NCI-H1417 treated with DMSO at 0.1 percent for 48 hours (cell line): Measurements from ENCODE around the gene TRABD2B.

Experiments
- DNase-seq: peaks from one replicate; lab custom pipeline; 2025; lab: John Stamatoyannopoulos, UW

TRABD2B gene

GRCh38 chr1:47935856-47936255 lies 61.3 kb downstream of the TRABD2B start:
- DNase-seq: no peak

- DNase-seq: no peak
Observed at GRCh38 chr1:47935163-47935562, 62.0 kb downstream of the TRABD2B start.

- no peak for DNase-seq
Observed at GRCh38 chr1:47934243-47934805, 62.9 kb downstream of the TRABD2B start.

DNA sequence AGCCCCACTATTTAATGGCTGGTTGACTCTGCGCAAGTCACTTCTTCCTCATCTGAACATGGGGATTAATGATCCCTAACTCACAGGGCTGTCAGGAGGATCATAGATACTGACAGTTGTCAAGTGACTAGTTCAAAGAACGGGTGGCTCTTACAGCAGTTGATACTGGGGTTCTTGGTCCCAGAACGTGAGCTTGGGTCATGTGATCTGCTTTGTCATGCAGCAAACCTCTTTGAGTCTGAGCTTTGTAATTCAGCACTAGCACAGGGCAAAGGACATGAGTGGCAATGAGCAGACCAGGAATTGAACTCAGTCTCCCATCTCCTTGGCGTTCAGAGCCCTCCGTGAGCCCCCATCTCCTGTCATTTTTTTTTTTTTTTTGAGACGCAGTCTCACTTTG lies 64.4 kb downstream of the TRABD2B start:
- DNase-seq: no peak

- DNase-seq: no peak
Observed at GRCh38 chr1:47931395-47931794, 65.8 kb downstream of the TRABD2B start.

GRCh38 chr1:47930210-47930840 lies 66.9 kb downstream of the TRABD2B start:
- DNase-seq: no peak

- no peak for DNase-seq
Observed at GRCh38 chr1:47927165-47927564, 70.0 kb downstream of the TRABD2B start.

GRCh38 chr1:47926461-47926999 lies 70.7 kb downstream of the TRABD2B start:
- DNase-seq: no peak

- DNase-seq: no peak
Observed at GRCh38 chr1:47924270-47925048, 72.7 kb downstream of the TRABD2B start.

DNA sequence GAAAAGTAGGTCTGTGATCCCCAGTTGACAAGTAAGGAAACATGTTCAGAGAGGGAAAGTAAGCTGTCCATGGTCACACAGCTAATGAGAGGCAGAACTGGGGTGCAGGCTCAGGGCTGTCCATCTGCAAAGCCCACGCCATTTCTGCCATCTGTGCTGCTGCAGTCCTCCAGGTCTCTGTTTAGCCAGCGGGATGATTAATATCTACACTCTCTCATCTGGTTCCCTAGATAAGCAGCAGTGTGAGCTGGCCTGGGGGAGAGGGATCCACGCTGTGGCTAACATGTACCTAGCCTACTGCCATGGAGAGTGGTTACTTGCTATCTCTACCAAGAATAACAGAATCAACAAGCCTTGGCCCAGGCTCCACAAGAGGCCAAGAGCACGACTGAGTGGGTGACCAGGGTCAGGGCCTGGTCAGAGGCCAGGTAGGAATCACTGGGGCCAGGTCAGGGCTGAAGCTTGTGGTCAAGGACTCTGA lies 75.2 kb downstream of the TRABD2B start:
- no peak for DNase-seq

DNA sequence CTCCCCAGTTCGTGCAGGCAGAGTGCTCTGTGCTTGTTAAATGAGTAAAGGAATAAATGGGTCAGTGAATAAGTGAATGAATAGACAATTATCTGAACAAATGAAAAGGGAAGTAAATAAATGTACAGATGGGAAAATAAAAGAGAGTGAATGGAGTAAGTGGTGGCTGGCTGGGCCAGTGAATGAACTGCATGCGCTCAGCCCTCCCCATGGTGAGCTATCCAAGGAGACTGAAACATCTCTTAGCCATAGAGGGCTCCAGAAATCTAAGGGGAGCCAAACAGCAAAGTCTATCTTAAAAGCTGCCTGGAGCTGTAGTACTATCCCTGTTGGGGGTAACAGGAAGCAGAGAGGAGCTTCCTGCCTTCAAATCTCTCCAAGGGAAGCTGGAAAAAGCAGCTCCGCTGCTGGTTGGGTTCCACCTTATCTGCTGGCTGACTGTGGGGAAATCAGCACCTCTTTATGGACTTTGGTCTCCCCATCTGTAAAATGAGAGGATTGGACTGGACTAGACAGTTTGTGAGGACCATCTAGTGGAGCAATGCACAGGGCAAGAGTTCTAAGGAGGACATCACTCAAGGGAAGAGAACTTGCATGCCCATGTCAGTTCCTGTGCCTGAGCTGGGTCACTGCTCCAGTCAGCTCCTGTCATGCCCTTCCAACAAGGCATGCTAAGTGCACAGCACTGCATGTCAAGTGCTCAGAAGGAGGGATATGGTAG lies 77.9 kb downstream of the TRABD2B start:
- DNase-seq: no peak

GRCh38 chr1:47918257-47918867 lies 78.8 kb downstream of the TRABD2B start:
- no peak for DNase-seq

DNA sequence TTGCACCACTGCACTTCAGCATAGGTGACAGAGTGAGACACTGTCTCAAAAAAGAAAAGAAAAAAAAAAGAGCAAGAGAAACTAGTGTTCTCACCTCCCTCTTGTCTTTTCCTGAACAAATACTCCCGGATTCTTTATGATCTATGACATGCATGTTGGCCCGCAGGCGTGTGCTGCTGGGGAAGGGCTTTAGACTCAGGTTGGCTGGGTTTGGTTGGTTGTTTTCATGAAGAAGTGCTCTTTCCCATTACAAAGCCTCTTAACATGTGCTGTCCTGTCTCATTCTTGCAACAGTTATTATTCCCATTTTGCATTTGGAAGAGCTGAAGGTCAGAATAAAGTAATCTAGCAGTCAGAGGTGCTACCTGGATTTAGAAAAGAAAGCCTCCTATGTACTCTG lies 79.5 kb downstream of the TRABD2B start:
- DNase-seq: no peak

GRCh38 chr1:47915677-47916353 lies 81.4 kb downstream of the TRABD2B start:
- DNase-seq: peak; percentile 36

- no peak for DNase-seq
Observed at GRCh38 chr1:47914952-47915676, 82.1 kb downstream of the TRABD2B start.

GRCh38 chr1:47914218-47914938 lies 82.8 kb downstream of the TRABD2B start:
- DNase-seq: no peak

DNA sequence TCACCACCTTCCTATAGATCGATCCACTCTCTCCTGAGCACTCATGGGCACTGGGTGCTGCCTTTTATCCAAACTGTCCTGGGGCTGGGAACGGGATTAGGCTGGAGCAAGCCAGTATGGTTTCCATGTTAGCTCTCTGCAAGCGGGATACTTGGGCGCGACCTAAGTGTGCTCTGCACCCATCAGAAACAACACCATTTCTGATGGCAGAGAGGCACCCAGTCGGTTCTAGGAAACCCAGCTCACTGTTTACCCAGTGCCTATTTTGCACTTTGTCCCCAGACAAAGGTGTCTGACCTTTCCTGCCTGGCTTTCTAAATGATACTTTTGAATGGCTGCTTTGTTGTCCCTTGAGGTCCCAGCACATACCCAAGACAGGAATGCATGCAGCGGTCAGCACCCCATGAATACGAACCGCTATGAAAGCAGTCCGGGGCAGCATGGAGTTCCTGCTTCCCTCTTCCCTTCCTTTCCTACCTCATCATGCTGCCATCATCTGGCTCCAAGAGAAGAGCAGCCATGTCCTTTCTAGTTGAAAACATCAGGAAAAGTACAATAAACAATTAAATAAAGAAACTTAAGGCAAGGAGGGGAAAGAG lies 83.9 kb downstream of the TRABD2B start:
- DNase-seq: no peak

DNA sequence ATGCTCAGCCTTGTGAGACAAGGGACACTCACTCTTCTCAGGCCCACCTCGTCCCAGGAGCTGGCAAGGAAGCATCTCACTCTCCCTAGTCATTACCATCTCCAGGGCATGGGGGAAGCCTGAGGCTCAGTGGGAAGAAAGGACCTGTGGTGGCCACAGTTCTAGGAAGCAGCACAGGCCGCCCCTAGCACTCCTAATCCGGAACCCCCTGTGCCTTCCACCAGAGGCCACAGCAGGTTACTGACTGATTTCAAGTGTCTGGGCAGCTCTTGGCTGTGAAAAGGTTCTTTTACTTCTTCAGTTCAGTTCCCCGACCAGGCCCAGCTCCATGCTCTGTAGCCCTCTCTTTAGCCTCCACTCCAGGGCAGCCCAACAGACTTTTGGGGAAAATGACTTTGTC lies 84.4 kb downstream of the TRABD2B start:
- DNase-seq: no peak

- no peak for DNase-seq
Observed at GRCh38 chr1:47911892-47912291, 85.3 kb downstream of the TRABD2B start.
